Activated T-cell treated with anti-CD3 and anti-CD28 coated beads, Interleukin-2, amount 50 U/mL, for 72 hours (primary cell): Measurements from ENCODE around the gene RIMS1. TPM values are rescaled to one million over a fixed set of nuclear protein-coding genes. Genes with fewer than 3 reads are reported as not detected.
A peak's percentile ranks its signal among the peaks of the same experiment; 100 is the strongest.

Experiments used
- ATAC-seq, 2 donors: fragments of 150-1000 bp; cut with Tn5 transposase; replicated peaks in 1 of 2; 2 replicates each; pipeline ENCODE4 v1.10.0; 2021; ENCODE audit warnings: moderate library complexity in 2 of 2, mild to moderate bottlenecking in 1 of 2
- DNase-seq, 2 donors: peaks; one replicate each; pipeline ENCODE4 v3.0.0; 2021 to 2022; ENCODE audit warnings: mixed read lengths in 1 of 2
- H3K27ac Mint-ChIP-seq: one replicate; pipeline ENCODE4 v1.8.0; 2022; ENCODE audit warnings: mild to moderate bottlenecking, moderate library complexity, mixed read lengths
- H3K27me3 Mint-ChIP-seq: one replicate; pipeline ENCODE4 v1.8.0; 2022; ENCODE audit warnings: low read depth, mixed read lengths
- H3K36me3 Mint-ChIP-seq, 2 donors: one replicate each; pipeline ENCODE4 v1.8.0; 2022; ENCODE audit warnings: mixed read lengths in 2 of 2, mild to moderate bottlenecking in 1 of 2; ENCODE audit not compliant: insufficient read depth in 2 of 2
- H3K4me1 Mint-ChIP-seq: one replicate; pipeline ENCODE4 v1.8.0; 2022; ENCODE audit warnings: low read depth, mixed read lengths
- H3K4me3 Mint-ChIP-seq, 2 donors: one replicate each; pipeline ENCODE4 v1.8.0; 2022; ENCODE audit warnings: mild to moderate bottlenecking in 2 of 2, mixed read lengths in 2 of 2, moderate library complexity in 2 of 2
- H3K9me3 Mint-ChIP-seq, 2 donors: one replicate each; pipeline ENCODE4 v1.8.0; 2022; ENCODE audit warnings: mixed read lengths in 2 of 2
- total RNA-seq, 2 donors: library from RNA; stranded (reverse); gene quantifications; one replicate each; pipeline ENCODE4 v1.2.3, GENCODE V29; 2022

RIMS1 gene
- total RNA-seq, 2 donors from 2014 or later: not detected

DNA sequence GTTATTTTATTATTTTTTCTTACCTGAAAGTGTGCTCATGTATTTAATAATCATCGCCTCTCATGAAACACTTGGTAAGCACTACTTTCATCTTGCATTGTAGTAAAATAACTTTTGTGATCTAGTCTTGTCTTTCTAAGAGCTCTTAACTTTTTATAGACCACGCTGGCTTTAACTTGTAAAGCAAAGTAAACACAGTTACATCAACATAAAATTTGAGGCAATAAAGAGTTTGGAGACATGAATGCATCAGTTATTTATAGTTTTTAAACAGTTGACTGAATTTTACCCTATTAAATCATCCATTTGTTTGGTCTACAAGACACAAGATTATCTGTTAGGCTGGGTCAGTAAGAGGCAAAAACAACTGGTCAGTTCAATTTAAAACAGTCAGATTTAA lies 517.1 kb downstream of the RIMS1 start:
- ATAC-seq (no peak), DNase-seq (no peak)
- Mint-ChIP-seq H3K9me3 (no peaks in the 10 kb centered on the region), H3K4me1 (no peaks in the 10 kb centered on the region), H3K27ac (no peak overlapping the region), H3K4me3 (no peak overlapping the region), H3K27me3 (peaks cover 13% of the 10 kb centered on the region), H3K36me3 (no peaks in the 10 kb centered on the region)

DNA sequence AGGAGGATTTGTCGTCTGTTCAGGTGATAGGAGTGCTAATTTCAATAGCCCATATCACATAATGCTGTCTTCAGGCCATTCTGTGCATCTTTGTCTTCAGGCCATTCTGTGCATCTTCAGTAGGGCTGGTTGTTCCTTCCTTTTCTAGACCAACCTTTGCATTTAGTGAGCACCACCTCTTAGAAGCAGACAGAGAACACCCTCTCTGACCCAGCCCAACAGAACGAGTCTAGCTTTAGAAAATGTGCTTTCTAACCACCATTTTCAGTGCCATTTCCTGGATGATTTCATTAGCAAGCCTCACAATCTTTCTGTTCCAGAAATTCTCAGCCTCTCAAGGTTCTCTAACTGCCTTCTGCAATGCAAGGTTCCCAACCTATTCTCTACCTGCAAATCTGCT lies 520.2 kb downstream of the RIMS1 start:
- DNase-seq (no peak), ATAC-seq (no peak)
- H3K27ac Mint-ChIP-seq: no peak overlapping the region
- peaks cover 16% of the 10 kb centered on the region for H3K27me3 Mint-ChIP-seq
- no peaks in the 10 kb centered on the region for H3K9me3 Mint-ChIP-seq
- H3K36me3 Mint-ChIP-seq: no peaks in the 10 kb centered on the region
- H3K4me3 Mint-ChIP-seq: no peak overlapping the region
- H3K4me1 Mint-ChIP-seq: no peaks in the 10 kb centered on the region

DNA sequence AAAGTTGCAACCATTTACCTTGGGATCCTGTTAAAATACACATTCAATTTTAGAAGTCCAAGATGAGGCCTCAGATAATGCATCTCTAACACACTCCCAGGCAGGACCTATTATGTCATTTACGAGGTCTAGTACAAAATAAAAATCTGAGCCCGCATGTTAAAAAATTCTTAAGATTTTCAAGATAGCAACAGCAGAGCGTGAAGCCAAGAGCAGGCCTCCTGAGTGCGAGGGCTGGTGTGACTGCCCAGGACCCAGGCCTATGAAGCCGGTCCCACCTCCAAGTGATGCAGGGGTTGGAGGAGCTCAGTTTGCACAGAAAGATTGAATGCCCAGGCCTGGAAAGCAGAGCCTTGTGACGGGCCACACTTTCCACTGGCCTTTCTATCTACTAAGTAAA lies 524.4 kb downstream of the RIMS1 start:
- Mint-ChIP-seq H3K4me3 (no peak overlapping the region), H3K27me3 (peaks cover 16% of the 10 kb centered on the region), H3K27ac (no peak overlapping the region), H3K36me3 (no peaks in the 10 kb centered on the region), H3K4me1 (no peaks in the 10 kb centered on the region), H3K9me3 (no peaks in the 10 kb centered on the region)
- no peak for ATAC-seq
- no peak for DNase-seq

DNA sequence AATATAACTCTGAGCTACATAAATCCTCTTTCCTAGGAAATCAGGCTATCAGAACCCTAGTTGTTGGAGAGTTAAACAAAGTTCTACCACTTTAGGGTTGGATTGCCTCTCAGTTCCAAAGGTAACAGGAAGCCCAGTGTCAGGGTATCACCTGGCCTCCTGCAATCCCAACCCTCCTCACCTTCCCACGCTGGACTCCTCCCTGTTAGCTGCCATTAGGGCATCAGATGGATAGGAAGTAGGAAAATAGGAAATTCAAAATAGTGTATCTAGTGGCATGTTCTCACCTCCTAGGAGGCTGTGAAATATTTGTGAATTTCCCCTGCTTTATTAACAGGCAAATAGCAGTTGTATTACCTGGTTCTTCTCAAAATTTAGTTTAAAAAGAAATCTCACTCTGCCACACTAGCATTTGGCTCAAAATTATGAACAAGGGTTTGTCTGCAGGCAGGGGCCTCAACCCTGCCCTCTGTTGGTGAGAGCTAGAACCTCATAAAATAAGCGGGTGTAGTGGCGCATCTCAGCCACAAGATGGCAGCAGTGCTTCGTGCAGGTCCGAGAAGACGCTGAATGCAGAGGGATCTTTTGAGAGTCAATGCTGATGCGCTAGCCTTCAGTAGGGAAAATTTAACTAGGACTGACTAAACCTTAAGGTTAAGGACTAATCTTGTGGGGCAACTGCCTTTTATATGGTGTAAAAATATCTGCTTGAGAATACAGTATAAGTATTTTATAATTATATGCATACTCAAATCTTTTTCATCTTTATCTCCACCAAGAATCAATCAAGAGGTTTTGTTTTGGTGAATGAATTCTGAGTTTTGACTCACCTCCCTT lies 525.7 kb downstream of the RIMS1 start:
- H3K27me3 Mint-ChIP-seq: peaks cover 16% of the 10 kb centered on the region
- H3K4me3 Mint-ChIP-seq: no peak overlapping the region
- H3K27ac Mint-ChIP-seq: no peak overlapping the region
- peak; percentile 58 to 62 for ATAC-seq
- no peaks in the 10 kb centered on the region for H3K4me1 Mint-ChIP-seq
- no peaks in the 10 kb centered on the region for H3K36me3 Mint-ChIP-seq
- peak; percentile 55 to 79 for DNase-seq
- no peaks in the 10 kb centered on the region for H3K9me3 Mint-ChIP-seq

DNA sequence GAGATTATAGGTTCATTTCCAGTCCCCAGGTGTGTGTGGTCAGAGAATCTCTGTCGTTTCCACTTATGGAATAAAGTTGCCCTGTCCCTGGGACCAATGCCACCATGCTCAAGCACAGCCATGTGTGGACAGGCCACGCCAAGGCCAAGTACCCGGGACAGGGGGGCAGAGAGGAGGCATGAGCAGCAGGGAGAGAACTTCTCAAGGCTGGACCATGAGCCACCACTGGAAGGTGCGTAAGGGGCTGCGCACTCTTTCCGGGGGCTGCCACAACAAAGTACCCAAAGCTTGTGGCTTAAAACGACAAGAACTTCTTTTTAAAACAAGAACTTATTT lies 526.3 kb downstream of the RIMS1 start:
- Mint-ChIP-seq H3K27ac (no peak overlapping the region), H3K36me3 (no peaks in the 10 kb centered on the region), H3K4me1 (no peaks in the 10 kb centered on the region), H3K9me3 (no peaks in the 10 kb centered on the region), H3K4me3 (no peak overlapping the region), H3K27me3 (peaks cover 14% of the 10 kb centered on the region)
- no peak for DNase-seq
- ATAC-seq: no peak

DNA sequence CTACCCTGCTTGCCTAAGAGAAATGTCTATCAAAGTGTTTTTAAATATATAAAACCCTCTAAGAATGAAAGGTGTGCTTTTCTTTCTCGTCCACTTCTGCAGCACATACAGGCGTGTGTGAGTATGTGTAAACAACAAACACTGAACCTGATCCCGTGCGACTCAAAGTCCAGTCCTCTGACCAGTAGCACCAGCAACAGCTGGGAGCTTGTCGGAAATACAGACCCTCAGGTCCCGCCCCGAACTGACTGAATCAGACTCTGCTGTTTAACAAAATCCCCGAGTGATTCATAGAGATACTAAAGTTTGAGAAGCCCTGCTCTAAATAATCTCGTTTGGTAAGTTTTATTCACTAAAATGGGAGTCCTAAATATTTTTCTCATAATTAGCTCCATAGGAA lies 527.5 kb downstream of the RIMS1 start:
- H3K36me3 Mint-ChIP-seq: no peaks in the 10 kb centered on the region
- no peak overlapping the region for H3K27ac Mint-ChIP-seq
- H3K9me3 Mint-ChIP-seq: no peaks in the 10 kb centered on the region
- ATAC-seq (no peak), DNase-seq (no peak)
- H3K27me3 Mint-ChIP-seq: peaks cover 10% of the 10 kb centered on the region
- H3K4me1 Mint-ChIP-seq: no peaks in the 10 kb centered on the region
- no peak overlapping the region for H3K4me3 Mint-ChIP-seq

DNA sequence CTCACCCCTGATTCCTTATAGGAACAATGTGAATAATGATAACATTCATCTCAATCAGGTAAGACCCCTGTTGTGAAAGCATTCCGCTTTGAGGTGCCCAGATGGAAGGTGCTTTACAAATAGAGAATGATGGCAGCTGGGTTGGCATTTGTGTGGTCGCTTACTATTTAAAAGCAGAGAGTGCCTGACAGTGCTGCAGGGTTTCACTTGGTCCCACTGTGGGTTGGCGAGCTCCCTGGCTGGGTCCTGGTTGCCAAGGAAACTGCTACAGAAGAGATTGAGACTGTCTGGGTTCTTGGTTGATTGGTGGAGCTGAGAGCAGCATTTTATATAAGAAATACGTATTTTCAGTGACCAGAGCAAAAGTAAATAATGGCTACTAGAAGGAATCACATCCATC lies 528.3 kb downstream of the RIMS1 start:
- no peaks in the 10 kb centered on the region for H3K36me3 Mint-ChIP-seq
- peaks cover 6% of the 10 kb centered on the region for H3K27me3 Mint-ChIP-seq
- ATAC-seq: no peak
- DNase-seq: no peak
- no peak overlapping the region for H3K4me3 Mint-ChIP-seq
- H3K27ac Mint-ChIP-seq: no peak overlapping the region
- H3K4me1 Mint-ChIP-seq: no peaks in the 10 kb centered on the region
- no peaks in the 10 kb centered on the region for H3K9me3 Mint-ChIP-seq

DNA sequence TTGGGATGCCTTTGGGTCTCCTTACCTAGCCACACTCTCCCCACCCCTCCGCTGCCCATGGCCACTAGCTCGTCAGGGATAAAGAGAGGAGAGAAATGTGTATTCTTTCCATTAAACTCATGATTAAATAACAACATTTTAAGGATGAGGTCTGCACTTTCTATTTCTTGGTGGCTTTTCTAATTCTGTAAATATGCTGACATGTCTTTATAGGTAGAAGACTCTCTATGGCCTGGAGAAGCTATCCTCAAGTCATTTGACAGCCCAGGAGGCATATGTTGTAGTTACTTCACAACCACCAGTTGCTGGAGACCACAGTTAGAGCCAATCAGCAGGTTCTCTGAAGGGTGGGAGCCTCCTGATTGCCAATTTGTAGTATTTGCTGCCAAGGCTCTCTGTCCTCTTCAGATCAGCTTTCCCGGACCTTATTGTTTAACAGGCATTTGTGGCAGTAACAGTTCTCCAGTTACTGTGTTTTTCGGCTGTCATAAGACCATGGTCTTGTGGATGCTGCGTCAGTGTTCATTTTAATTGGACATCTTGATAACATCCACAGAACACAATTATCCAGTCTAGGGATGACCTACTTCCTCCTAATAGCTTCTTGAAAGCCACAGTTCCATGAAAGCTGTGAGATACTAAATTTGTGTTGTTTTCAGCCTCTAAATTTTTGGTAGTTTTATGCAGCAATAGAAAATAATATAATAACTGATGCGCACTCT lies 530.6 kb downstream of the RIMS1 start:
- H3K36me3 Mint-ChIP-seq: no peaks in the 10 kb centered on the region
- no peak for DNase-seq
- no peak overlapping the region for H3K27ac Mint-ChIP-seq
- no peak overlapping the region for H3K4me3 Mint-ChIP-seq
- no peaks in the 10 kb centered on the region for H3K9me3 Mint-ChIP-seq
- H3K27me3 Mint-ChIP-seq: peaks cover 6% of the 10 kb centered on the region
- no peaks in the 10 kb centered on the region for H3K4me1 Mint-ChIP-seq
- ATAC-seq: no peak

DNA sequence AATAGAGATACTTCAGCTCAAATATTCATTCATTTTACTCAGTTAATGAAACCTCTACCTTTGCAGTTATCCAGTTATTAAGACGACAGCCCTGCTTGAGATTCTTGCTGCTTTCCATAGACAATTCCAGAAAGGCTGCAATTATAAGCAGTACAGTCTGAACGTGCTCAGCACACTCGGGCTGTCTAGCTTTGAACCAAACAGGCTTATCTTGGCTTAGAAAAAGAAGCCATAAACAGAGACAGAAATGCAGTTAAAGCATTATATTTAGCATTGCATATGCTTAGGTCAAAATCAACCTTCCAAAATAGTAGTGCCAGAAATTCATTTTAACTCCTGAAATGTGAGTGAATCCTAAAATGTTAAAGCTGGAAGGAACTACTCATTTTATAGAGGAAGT lies 531.4 kb downstream of the RIMS1 start:
- Mint-ChIP-seq H3K4me3 (no peak overlapping the region), H3K9me3 (no peaks in the 10 kb centered on the region), H3K4me1 (no peaks in the 10 kb centered on the region), H3K27ac (no peak overlapping the region), H3K27me3 (peaks cover 6% of the 10 kb centered on the region), H3K36me3 (no peaks in the 10 kb centered on the region)
- DNase-seq (no peak), ATAC-seq (no peak)

DNA sequence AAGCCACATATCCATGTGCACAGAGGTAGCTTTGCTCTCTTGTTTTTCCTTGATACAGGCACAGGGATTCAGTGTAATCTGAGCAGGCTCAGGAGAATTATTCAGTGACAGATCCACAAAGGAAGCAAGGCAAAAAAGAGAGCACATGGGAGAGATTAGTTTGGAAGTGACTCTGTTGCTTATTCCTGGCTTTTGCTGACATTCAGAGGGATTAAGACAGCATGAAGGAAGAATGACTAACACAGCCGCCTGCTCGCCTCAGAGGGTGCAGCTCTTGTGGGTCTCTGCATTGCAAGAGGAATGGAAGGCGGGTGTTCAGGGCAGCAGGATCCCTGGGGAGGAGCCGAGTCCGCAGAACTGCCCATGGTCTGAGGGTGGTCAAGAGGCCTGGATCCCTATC lies 532.1 kb downstream of the RIMS1 start:
- Mint-ChIP-seq H3K9me3 (no peaks in the 10 kb centered on the region), H3K4me3 (no peak overlapping the region), H3K4me1 (no peaks in the 10 kb centered on the region), H3K27ac (no peak overlapping the region), H3K27me3 (peaks cover 6% of the 10 kb centered on the region), H3K36me3 (no peaks in the 10 kb centered on the region)
- no peak for ATAC-seq
- no peak for DNase-seq

DNA sequence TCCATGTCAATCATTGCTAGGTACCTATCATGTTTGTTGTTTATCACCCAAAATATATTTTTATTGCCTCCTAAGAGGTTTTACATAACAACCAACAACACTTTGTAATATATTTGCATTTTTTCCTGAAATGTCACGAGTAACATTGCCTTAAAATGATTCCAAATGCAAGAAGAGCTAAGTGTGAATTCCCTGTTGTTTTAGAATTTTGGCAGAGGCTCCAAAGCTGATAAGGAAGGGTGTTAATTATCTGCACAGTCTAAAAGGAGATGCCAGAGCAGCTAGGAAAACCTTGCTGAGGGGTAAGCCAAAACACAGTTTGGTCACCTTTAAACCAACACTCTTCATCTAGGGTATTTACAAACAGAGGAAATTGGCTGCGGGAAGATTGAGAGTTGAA lies 533.6 kb downstream of the RIMS1 start:
- Mint-ChIP-seq H3K4me1 (no peaks in the 10 kb centered on the region), H3K27ac (no peak overlapping the region), H3K9me3 (no peaks in the 10 kb centered on the region), H3K27me3 (peaks cover 6% of the 10 kb centered on the region), H3K36me3 (no peaks in the 10 kb centered on the region), H3K4me3 (no peak overlapping the region)
- no peak for DNase-seq
- no peak for ATAC-seq

DNA sequence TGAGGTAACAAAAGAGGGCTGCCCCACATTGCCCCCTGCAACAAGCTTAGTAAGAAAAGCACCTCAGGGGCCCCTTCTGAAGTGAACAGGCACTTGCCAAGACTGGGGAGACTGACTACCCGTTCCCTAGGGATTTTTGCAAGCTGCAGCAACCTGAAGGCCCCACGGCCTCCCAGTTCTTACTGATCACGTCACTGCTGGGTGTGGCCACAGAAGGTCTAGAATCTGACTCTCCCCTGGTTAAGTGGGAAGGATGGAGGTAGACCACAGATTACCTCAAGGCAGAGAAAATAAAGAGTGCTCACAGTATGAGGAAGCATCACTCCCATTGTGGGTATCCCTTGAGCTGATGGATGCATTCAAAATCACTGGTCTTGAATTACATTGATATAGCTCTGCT lies 534.1 kb downstream of the RIMS1 start:
- H3K4me3 Mint-ChIP-seq: no peak overlapping the region
- peaks cover 6% of the 10 kb centered on the region for H3K27me3 Mint-ChIP-seq
- no peak overlapping the region for H3K27ac Mint-ChIP-seq
- no peaks in the 10 kb centered on the region for H3K4me1 Mint-ChIP-seq
- no peak for DNase-seq
- no peak for ATAC-seq
- no peaks in the 10 kb centered on the region for H3K36me3 Mint-ChIP-seq
- no peaks in the 10 kb centered on the region for H3K9me3 Mint-ChIP-seq

DNA sequence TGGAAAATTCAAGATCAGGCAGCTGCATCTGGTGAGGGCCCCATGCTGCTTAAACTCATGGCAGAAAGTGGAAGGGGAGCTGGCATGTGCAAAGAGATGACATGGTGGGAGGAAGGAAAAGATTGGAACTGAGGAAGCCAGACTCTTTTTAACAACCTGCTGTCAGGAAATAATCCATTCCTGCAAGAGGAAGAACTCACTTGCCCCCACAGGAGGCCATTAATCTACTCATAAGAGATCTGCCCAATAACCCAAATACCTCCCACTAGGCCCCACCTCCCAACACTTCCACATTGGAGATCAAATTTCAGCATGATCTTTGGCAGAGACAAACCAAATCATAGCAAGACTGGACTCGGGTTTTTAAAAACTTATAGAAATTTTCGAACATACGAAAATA lies 535.0 kb downstream of the RIMS1 start:
- peaks cover 6% of the 10 kb centered on the region for H3K27me3 Mint-ChIP-seq
- ATAC-seq: no peak
- no peaks in the 10 kb centered on the region for H3K36me3 Mint-ChIP-seq
- no peak overlapping the region for H3K27ac Mint-ChIP-seq
- DNase-seq: no peak
- H3K9me3 Mint-ChIP-seq: no peaks in the 10 kb centered on the region
- H3K4me3 Mint-ChIP-seq: no peak overlapping the region
- H3K4me1 Mint-ChIP-seq: no peaks in the 10 kb centered on the region

DNA sequence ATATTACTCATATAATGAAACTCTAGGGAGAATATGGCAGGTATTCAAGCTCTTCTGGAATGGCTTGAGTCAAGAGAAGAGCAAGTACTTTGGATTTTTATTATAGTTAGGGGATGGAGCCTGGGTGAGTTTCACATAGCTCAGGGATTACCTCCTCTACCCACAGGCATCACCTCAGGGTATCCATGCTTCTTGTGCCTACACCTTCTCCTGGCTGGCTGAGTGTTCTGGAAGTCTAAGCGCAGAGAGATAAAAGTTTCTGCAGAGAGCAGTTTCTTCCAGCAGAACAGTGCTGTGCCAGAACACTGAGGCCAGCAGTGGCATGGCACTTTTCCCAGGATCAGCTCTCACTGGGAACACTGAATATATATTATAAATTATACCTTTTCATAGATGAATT lies 535.8 kb downstream of the RIMS1 start:
- no peaks in the 10 kb centered on the region for H3K4me1 Mint-ChIP-seq
- H3K27me3 Mint-ChIP-seq: peaks cover 2% of the 10 kb centered on the region
- no peaks in the 10 kb centered on the region for H3K9me3 Mint-ChIP-seq
- ATAC-seq: no peak
- no peak overlapping the region for H3K4me3 Mint-ChIP-seq
- H3K27ac Mint-ChIP-seq: no peak overlapping the region
- DNase-seq: no peak
- no peaks in the 10 kb centered on the region for H3K36me3 Mint-ChIP-seq
